Inflammatory macrophage treated with lipopolysaccharide for 1 hour (primary cell): ENCODE results near the gene MGST3.
"Not testable (repeated sequence)": the region's sequence is repeated elsewhere in the genome, so short reads cannot be mapped to it uniquely, and the experiment has no call there.

ENCODE experiments used
- DNase-seq, 2 donors: peaks; one replicate each; pipeline ENCODE4 v3.0.0-alpha.2; 2020 to 2022

MGST3 gene

GRCh38 chr1:165658766-165659580 lies 27.9 kb downstream of the MGST3 start:
- not testable (repeated sequence) for DNase-seq

- DNase-seq: no peak
These were observed 28.5 kb downstream of the MGST3 start for GRCh38 chr1:165659581-165659895.

GRCh38 chr1:165661703-165662102 lies 30.7 kb downstream of the MGST3 start:
- no peak for DNase-seq

GRCh38 chr1:165662186-165662585 lies 31.2 kb downstream of the MGST3 start:
- DNase-seq: no peak

- peak in 1 of 2 donors; percentile 52 for DNase-seq
These were observed 35.3 kb downstream of the MGST3 start for GRCh38 chr1:165666152-165666825.

GRCh38 chr1:165668184-165668583 lies 37.1 kb downstream of the MGST3 start:
- DNase-seq: no peak

GRCh38 chr1:165671526-165671925 lies 40.5 kb downstream of the MGST3 start:
- DNase-seq: peak; percentile 79 to 80

GRCh38 chr1:165674599-165674998 lies 43.6 kb downstream of the MGST3 start:
- DNase-seq: no peak

GRCh38 chr1:165675794-165676193 lies 44.8 kb downstream of the MGST3 start:
- DNase-seq: no peak

- DNase-seq: no peak
These were observed 47.5 kb downstream of the MGST3 start for GRCh38 chr1:165678509-165678908.

- no peak for DNase-seq
These were observed 48.4 kb downstream of the MGST3 start for GRCh38 chr1:165679282-165680036.

- no peak for DNase-seq
These were observed 49.3 kb downstream of the MGST3 start for GRCh38 chr1:165680303-165680702.

- DNase-seq: not testable (repeated sequence)
These were observed 49.7 kb downstream of the MGST3 start for GRCh38 chr1:165680773-165681172.

- no peak for DNase-seq
These were observed 52.9 kb downstream of the MGST3 start for GRCh38 chr1:165683848-165684485.

GRCh38 chr1:165686121-165686970 lies 55.3 kb downstream of the MGST3 start:
- DNase-seq: peak; percentile 24 to 44

- DNase-seq: no peak
These were observed 56.0 kb downstream of the MGST3 start for GRCh38 chr1:165686971-165687433.

- DNase-seq: no peak
These were observed 57.0 kb downstream of the MGST3 start for GRCh38 chr1:165688046-165688445.

GRCh38 chr1:165695031-165695430 lies 64.0 kb downstream of the MGST3 start:
- DNase-seq: no peak

GRCh38 chr1:165696625-165697100 lies 65.6 kb downstream of the MGST3 start:
- DNase-seq: peak in 1 of 2 donors; percentile 39

GRCh38 chr1:165697491-165697880 lies 66.5 kb downstream of the MGST3 start:
- DNase-seq: no peak

- DNase-seq: peak; percentile 86
These were observed 67.1 kb downstream of the MGST3 start, which contains the start of gene ALDH9A1 for GRCh38 chr1:165697881-165698760. Gene ALDH9A1, minus strand, starts transcription at chr1:165698562. Its CDS starts 4 bp downstream, at chr1:165698558.
